Stomach (tissue), 4 donors: Measurements from ENCODE around the gene ST6GALNAC3.

Experiments used
- CTCF ChIP-seq, 7 experiments: fragments of 450-650 bp in 4 of 7; fragments of 200-600 bp in 3 of 7; sonication (generic) in 3 of 7; IDR thresholded peaks; one replicate each; pipeline ENCODE4 v1.5.1; 2016 to 2019; ENCODE audit warnings: antibody characterized with exemption in 7 of 7, control low read depth in 2 of 7, mild to moderate bottlenecking in 1 of 7
- EP300 ChIP-seq: sonication (generic); formaldehyde crosslinking; IDR thresholded peaks from one replicate; pipeline ENCODE4 v1.6.1; 2017; ENCODE audit warnings: antibody characterized with exemption
- POLR2A ChIP-seq, 4 donors: fragments of 450-650 bp; IDR thresholded peaks; one replicate each; pipeline ENCODE4 v1.6.1; 2016; ENCODE audit warnings: antibody characterized with exemption in 4 of 4, control low read depth in 2 of 4, mild to moderate bottlenecking in 1 of 4, moderate library complexity in 1 of 4
- POLR2AphosphoS5 ChIP-seq, 3 donors: sonication (generic); formaldehyde crosslinking; IDR thresholded peaks; one replicate each; pipeline ENCODE4 v1.6.1; 2016; ENCODE audit warnings: antibody characterized with exemption in 3 of 3

DNA sequence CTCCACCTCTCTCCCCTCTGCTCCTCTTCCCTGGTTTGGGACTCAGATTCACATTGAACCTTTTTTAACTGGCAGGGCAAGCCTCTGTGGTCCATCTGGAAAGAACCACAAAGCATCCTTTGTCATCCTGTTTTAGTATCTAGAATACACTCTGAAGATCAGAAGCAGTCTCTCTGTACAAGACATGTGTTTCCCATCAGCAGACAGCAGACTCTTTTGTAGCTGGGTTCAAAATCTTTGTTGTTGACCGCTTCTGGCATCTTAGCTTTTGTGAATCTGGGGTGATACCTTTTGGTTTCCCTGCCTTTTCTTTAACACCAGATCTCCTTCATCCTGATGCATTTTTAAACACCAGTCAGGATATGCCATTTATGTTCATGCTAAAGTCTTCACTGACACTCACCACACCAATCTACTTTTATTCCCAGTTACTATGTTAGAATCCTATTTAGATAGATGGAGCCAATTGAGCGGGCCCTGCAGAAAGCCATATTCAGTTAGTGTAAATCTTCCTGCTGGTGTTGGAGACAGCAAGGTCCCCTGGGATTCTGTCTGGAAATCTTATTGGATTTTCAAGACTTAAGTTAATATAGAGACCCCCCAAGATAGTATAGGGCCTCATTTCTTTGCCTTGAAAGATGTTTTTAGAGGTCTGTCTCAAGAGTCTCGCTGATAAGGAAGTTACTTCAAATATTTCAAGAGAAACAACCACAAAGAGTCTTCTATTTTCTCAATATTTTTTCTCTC lies 51.1 kb downstream of the ST6GALNAC3 start:
- no peak for TF ChIP-seq CTCF (IDR thresholded peaks at IDR 0.05)
- no peak for TF ChIP-seq POLR2AphosphoS5 (IDR thresholded peaks at IDR 0.05)
- no peak for TF ChIP-seq POLR2A (IDR thresholded peaks at IDR 0.05)
- no peak for TF ChIP-seq EP300
